CD4-positive, CD25-positive, alpha-beta regulatory T cell (primary cell): Measurements from ENCODE around the gene GRIK4. TPM values are rescaled to one million over a fixed set of nuclear protein-coding genes. Genes with fewer than 3 reads are reported as not detected.
A peak's percentile ranks its signal among the peaks of the same experiment; 100 is the strongest.

Experiments
- ATAC-seq, 2 donors: fragments of 150-1000 bp; cut with Tn5 transposase; one replicate each; pipeline ENCODE4 v1.10.0; 2021; ENCODE audit warnings: low read depth in 2 of 2, moderate number of reproducible peaks in 2 of 2, moderate library complexity in 1 of 2
- DNase-seq, 3 donors: peaks; one replicate each; pipeline versions ENCODE4 v3.0.0 to v3.0.0-alpha.2; 2012 to 2022; ENCODE audit warnings: mixed read lengths in 1 of 3
- H3K27ac ChIP-seq: one replicate; pipeline ENCODE4 v1.7.0; 2013; ENCODE audit warnings: mild to moderate bottlenecking, low read length; ENCODE audit not compliant: insufficient read depth, poor library complexity, severe bottlenecking
- H3K27me3 ChIP-seq: one replicate; pipeline ENCODE4 v1.7.0; 2013; ENCODE audit warnings: low read length; ENCODE audit not compliant: control insufficient read depth, insufficient read depth
- H3K36me3 ChIP-seq: one replicate; pipeline ENCODE4 v1.7.0; 2013; ENCODE audit warnings: mild to moderate bottlenecking, low read length, moderate library complexity; ENCODE audit not compliant: control insufficient read depth, insufficient read depth
- H3K4me1 ChIP-seq: 2 replicates; pipeline ENCODE4 v1.7.0; 2013; ENCODE audit warnings: mild to moderate bottlenecking, low read length; ENCODE audit not compliant: insufficient read depth, control insufficient read depth, poor library complexity, severe bottlenecking
- H3K4me3 ChIP-seq: one replicate; pipeline ENCODE4 v1.7.0; 2013; ENCODE audit warnings: low read depth, mild to moderate bottlenecking, low read length, moderate library complexity
- H3K9me3 ChIP-seq, 2 experiments: 1 replicate in 1 of 2; 2 replicates in 1 of 2; pipeline ENCODE4 v1.7.0; 2013; ENCODE audit warnings: low read length in 2 of 2, mild to moderate bottlenecking in 1 of 2, moderate library complexity in 1 of 2; ENCODE audit not compliant: control insufficient read depth in 2 of 2
- H3K27ac Mint-ChIP-seq, 3 donors: one replicate each; pipeline ENCODE4 v1.8.0; 2020 to 2022; ENCODE audit warnings: mild to moderate bottlenecking in 3 of 3, mixed read lengths in 3 of 3, moderate library complexity in 2 of 3
- H3K27me3 Mint-ChIP-seq: one replicate; pipeline ENCODE4 v1.8.0; 2022; ENCODE audit warnings: mild to moderate bottlenecking, mixed read lengths
- H3K36me3 Mint-ChIP-seq: one replicate; pipeline ENCODE4 v1.8.0; 2020; ENCODE audit warnings: mixed read lengths
- H3K4me1 Mint-ChIP-seq, 4 donors: one replicate each; pipeline ENCODE4 v1.8.0; 2020 to 2022; ENCODE audit warnings: mixed read lengths in 4 of 4, mild to moderate bottlenecking in 1 of 4
- H3K4me3 Mint-ChIP-seq, 4 donors: one replicate each; pipeline ENCODE4 v1.8.0; 2020 to 2022; ENCODE audit warnings: mild to moderate bottlenecking in 4 of 4, mixed read lengths in 4 of 4, moderate library complexity in 3 of 4
- H3K9me3 Mint-ChIP-seq, 7 donors: one replicate each; pipeline ENCODE4 v1.8.0; 2020 to 2022; ENCODE audit warnings: mixed read lengths in 7 of 7, mild to moderate bottlenecking in 3 of 7, moderate library complexity in 2 of 7
- polyA plus RNA-seq, 4 donors: library from polyadenylated mRNA; unstranded; fragments of 300-500 nt; fragmentation: Illumina TruSeq; gene quantifications; one replicate each; pipeline ENCODE4 v1.2.3, GENCODE V29; 2021
- total RNA-seq: library from RNA; stranded (reverse); gene quantifications from one replicate; pipeline ENCODE4 v1.2.3, GENCODE V29; 2022

The GRIK4 gene
- total and polyA plus RNA-seq, 5 donors from 2014 or later: not detected

DNA sequence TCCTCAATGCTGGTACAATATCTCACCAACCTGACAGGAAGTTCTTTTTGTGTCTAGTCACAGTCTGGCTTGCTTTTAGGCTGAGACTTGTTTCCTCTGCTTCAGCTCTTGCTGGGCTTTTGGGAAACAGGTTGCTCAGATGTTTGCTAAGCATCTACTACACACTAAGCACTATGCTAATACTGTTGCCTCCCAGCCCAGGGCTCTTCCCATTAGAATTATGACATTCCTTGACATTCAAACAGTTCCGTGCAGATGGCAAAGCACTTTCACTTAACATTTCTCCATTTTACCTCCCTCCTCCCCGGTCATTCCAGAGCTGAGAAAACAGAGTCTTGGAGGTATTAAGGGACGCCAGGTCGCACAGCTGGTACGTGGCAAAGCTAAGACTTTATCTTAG lies 311.6 kb downstream of the GRIK4 start:
- no peaks in the 10 kb centered on the region for H3K36me3 Mint-ChIP-seq

DNA sequence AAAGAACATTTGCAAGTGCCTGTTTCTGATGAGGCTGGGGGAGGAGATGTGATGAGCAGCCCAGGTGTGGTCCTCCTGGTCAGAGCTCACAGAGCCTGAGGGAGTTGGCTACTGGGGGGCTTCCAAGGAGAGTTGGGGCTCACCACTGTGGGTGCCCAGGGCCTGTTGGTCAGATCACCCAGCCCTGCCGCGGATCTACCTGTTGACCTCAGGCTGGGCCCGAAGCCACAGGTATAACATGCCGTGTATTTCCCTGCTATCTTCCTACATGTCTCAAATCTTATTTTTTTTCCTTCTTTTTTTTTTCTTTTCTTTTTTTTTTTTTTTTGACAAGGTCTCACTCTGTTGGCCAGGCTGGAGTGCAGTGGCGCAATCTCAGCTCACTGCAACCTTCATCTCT lies 312.7 kb downstream of the GRIK4 start:
- DNase-seq (no peak), ATAC-seq (no peak)
- H3K36me3 Mint-ChIP-seq: no peaks in the 10 kb centered on the region
- Histone ChIP-seq H3K27me3 (no peaks in the 10 kb centered on the region), H3K4me1 (no peaks in the 10 kb centered on the region), H3K9me3 (no peaks in the 10 kb centered on the region), H3K4me3 (no peak overlapping the region), H3K36me3 (no peaks in the 10 kb centered on the region), H3K27ac (no peak overlapping the region)
- H3K27ac Mint-ChIP-seq: peak overlapping the region in 1 of 3 donors; percentile 40
- H3K27me3 Mint-ChIP-seq: no peaks in the 10 kb centered on the region
- no peak overlapping the region for H3K4me3 Mint-ChIP-seq
- no peaks in the 10 kb centered on the region for H3K4me1 Mint-ChIP-seq
- H3K9me3 Mint-ChIP-seq: no peaks in the 10 kb centered on the region

More for the DNA sequence above, 311.6 kb downstream of the GRIK4 start:
- Histone ChIP-seq H3K9me3 (no peaks in the 10 kb centered on the region), H3K27me3 (no peaks in the 10 kb centered on the region), H3K36me3 (no peaks in the 10 kb centered on the region), H3K4me1 (no peaks in the 10 kb centered on the region), H3K27ac (no peak overlapping the region), H3K4me3 (no peak overlapping the region)
- DNase-seq (no peak), ATAC-seq (no peak)
- Mint-ChIP-seq H3K27me3 (peaks cover 4% of the 10 kb centered on the region), H3K4me1 (no peaks in the 10 kb centered on the region), H3K27ac (no peak overlapping the region), H3K9me3 (no peaks in the 10 kb centered on the region), H3K4me3 (no peak overlapping the region)

GRCh38 chr11:120827198-120827597 lies 315.6 kb downstream of the GRIK4 start:
- no peaks in the 10 kb centered on the region for H3K9me3 Mint-ChIP-seq
- Histone ChIP-seq H3K9me3 (no peaks in the 10 kb centered on the region), H3K4me3 (no peak overlapping the region), H3K4me1 (no peaks in the 10 kb centered on the region), H3K36me3 (no peaks in the 10 kb centered on the region), H3K27me3 (no peaks in the 10 kb centered on the region), H3K27ac (no peak overlapping the region)
- H3K36me3 Mint-ChIP-seq: no peaks in the 10 kb centered on the region
- no peak overlapping the region for H3K27ac Mint-ChIP-seq
- H3K27me3 Mint-ChIP-seq: no peaks in the 10 kb centered on the region
- ATAC-seq (no peak), DNase-seq (no peak)
- H3K4me3 Mint-ChIP-seq: no peak overlapping the region
- H3K4me1 Mint-ChIP-seq: no peaks in the 10 kb centered on the region

GRCh38 chr11:120827820-120828219 lies 316.3 kb downstream of the GRIK4 start:
- H3K36me3 Mint-ChIP-seq: no peaks in the 10 kb centered on the region

DNA sequence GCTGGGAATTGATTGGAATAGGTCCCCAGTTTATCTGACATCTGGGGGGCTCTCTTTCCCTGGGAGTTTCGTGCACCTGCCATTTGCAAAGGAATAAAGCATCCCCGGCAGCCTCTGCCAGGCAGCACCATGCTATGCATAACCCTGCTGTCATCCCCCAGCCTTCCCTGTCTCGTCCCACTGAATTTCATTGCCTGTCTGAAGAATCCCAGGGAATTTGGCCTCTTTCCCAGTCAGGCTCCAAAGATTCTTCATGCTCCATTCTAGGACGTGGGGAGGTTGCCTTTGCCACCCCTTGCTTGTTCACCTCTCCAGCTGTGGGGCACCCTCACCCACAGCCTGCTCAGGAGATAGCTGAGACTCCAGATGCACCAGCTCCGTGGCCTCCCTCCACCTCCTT lies 317.3 kb downstream of the GRIK4 start:
- DNase-seq (no peak), ATAC-seq (no peak)
- H3K9me3 Mint-ChIP-seq: no peaks in the 10 kb centered on the region
- H3K4me1 ChIP-seq: no peaks in the 10 kb centered on the region
- no peak overlapping the region for H3K27ac Mint-ChIP-seq
- H3K4me3 ChIP-seq: no peak overlapping the region
- no peaks in the 10 kb centered on the region for H3K36me3 ChIP-seq
- H3K27me3 Mint-ChIP-seq: no peaks in the 10 kb centered on the region
- H3K27me3 ChIP-seq: no peaks in the 10 kb centered on the region
- H3K9me3 ChIP-seq: no peaks in the 10 kb centered on the region
- no peaks in the 10 kb centered on the region for H3K4me1 Mint-ChIP-seq
- peak overlapping the region in 1 of 4 donors; percentile 78 for H3K4me3 Mint-ChIP-seq
- no peak overlapping the region for H3K27ac ChIP-seq
- no peaks in the 10 kb centered on the region for H3K36me3 Mint-ChIP-seq

More at GRCh38 chr11:120827820-120828219, 316.3 kb downstream of the GRIK4 start:
- no peak overlapping the region for H3K4me3 ChIP-seq
- Mint-ChIP-seq H3K4me1 (no peaks in the 10 kb centered on the region), H3K27me3 (no peaks in the 10 kb centered on the region), H3K9me3 (no peaks in the 10 kb centered on the region), H3K4me3 (no peak overlapping the region), H3K27ac (no peak overlapping the region)
- H3K9me3 ChIP-seq: no peaks in the 10 kb centered on the region
- no peaks in the 10 kb centered on the region for H3K4me1 ChIP-seq
- DNase-seq (no peak), ATAC-seq (no peak)
- no peaks in the 10 kb centered on the region for H3K27me3 ChIP-seq
- no peak overlapping the region for H3K27ac ChIP-seq
- H3K36me3 ChIP-seq: no peaks in the 10 kb centered on the region

DNA sequence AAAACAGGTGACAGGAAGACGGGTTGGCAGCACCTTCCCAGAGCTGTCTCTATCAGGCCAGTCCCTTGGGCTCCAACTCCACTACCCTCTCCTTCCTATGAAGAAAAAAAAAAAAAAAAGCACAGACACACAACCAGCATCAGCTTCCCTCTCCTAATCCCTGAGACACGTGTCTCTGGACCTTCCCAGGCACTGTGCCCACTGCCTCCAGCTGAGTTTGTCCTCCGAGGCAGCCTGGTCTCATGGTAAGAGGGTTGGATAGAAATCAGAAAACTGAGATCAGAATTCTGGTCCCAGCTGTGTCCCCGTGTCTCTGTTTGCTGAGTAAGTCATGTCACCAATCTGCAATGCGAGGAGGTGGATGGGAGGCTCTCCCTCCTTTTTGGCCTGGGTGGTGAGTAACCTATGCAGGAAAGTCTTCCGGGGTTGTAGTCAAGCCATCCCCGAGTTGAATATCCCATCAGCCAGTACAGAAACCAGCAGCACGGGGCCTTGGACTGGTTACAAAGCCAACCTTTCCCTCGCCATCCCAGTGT lies 318.6 kb downstream of the GRIK4 start:
- Mint-ChIP-seq H3K9me3 (no peaks in the 10 kb centered on the region), H3K36me3 (no peaks in the 10 kb centered on the region), H3K27ac (no peak overlapping the region), H3K4me1 (no peaks in the 10 kb centered on the region), H3K27me3 (no peaks in the 10 kb centered on the region), H3K4me3 (no peak overlapping the region)
- no peaks in the 10 kb centered on the region for H3K27me3 ChIP-seq
- H3K27ac ChIP-seq: no peak overlapping the region
- ATAC-seq (no peak), DNase-seq (no peak)
- no peaks in the 10 kb centered on the region for H3K9me3 ChIP-seq
- no peak overlapping the region for H3K4me3 ChIP-seq
- no peaks in the 10 kb centered on the region for H3K36me3 ChIP-seq
- no peaks in the 10 kb centered on the region for H3K4me1 ChIP-seq

GRCh38 chr11:120832481-120833238 lies 321.1 kb downstream of the GRIK4 start:
- ATAC-seq: no peak

DNA sequence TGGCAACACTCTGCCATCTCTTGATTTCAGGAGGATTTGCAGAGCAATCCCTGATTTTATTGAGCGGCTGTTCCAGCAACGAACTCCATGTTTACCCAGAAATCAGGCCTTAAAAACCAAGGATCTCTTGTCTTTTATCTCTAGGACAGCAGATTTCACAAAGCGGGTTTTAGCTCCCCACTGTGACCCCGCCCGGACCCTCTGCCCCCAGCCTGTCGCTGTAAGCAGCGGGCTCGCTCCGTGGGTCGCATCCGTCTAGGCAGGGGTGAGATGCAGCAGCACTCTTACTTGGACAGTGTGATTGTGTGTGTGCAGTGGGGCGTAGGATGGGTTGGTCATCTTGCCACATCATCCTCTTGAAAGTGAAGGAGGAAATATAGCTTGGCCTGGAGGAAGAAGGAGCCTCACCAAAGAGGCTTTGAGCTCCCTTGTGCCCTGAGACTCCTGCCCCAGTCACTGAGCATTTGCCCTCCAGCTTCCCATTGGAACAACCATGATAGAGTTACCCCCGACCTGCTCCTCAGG lies 323.2 kb downstream of the GRIK4 start:
- Mint-ChIP-seq H3K27me3 (peaks cover 10% of the 10 kb centered on the region), H3K9me3 (no peaks in the 10 kb centered on the region), H3K4me1 (no peaks in the 10 kb centered on the region), H3K4me3 (no peak overlapping the region), H3K36me3 (no peaks in the 10 kb centered on the region), H3K27ac (no peak overlapping the region)
- H3K36me3 ChIP-seq: no peaks in the 10 kb centered on the region
- DNase-seq (no peak), ATAC-seq (no peak)
- no peaks in the 10 kb centered on the region for H3K4me1 ChIP-seq
- H3K9me3 ChIP-seq: no peaks in the 10 kb centered on the region
- no peak overlapping the region for H3K4me3 ChIP-seq
- no peak overlapping the region for H3K27ac ChIP-seq
- H3K27me3 ChIP-seq: no peaks in the 10 kb centered on the region

More at GRCh38 chr11:120832481-120833238, 321.1 kb downstream of the GRIK4 start:
- no peak for DNase-seq
- Mint-ChIP-seq H3K36me3 (no peaks in the 10 kb centered on the region), H3K4me1 (no peaks in the 10 kb centered on the region), H3K27me3 (peaks cover 6% of the 10 kb centered on the region), H3K9me3 (no peaks in the 10 kb centered on the region), H3K27ac (no peak overlapping the region), H3K4me3 (no peak overlapping the region)
- no peak overlapping the region for H3K27ac ChIP-seq
- no peak overlapping the region for H3K4me3 ChIP-seq
- H3K9me3 ChIP-seq: no peaks in the 10 kb centered on the region
- H3K4me1 ChIP-seq: no peaks in the 10 kb centered on the region
- no peaks in the 10 kb centered on the region for H3K36me3 ChIP-seq
- no peaks in the 10 kb centered on the region for H3K27me3 ChIP-seq
